ENCODE measurements around the gene RAB6B. TPM values are rescaled to one million over a fixed set of nuclear protein-coding genes. Genes with fewer than 3 reads are reported as not detected.

The RAB6B gene
- polyA plus RNA-seq, 1 donor from 2014 or later, result 57.5 TPM

- no peaks in the 10 kb centered on the region for H4K20me1 ChIP-seq (ENCODE audit: insufficient read depth)
- no peaks in the 10 kb centered on the region for H3K9me3 ChIP-seq (ENCODE audit: low read length)
- no peak overlapping the region for H3K27ac ChIP-seq (ENCODE audit: low read length)
- H3F3A ChIP-seq (ENCODE audit: insufficient read depth, low read length, poor library complexity, severe bottlenecking), result no peaks in the 10 kb centered on the region
- no peaks in the 10 kb centered on the region for H3K79me2 ChIP-seq (replicated peaks; ENCODE audit: insufficient read depth, low read length)
- H3K9me2 ChIP-seq (ENCODE audit: insufficient read depth, low read length), result no peaks in the 10 kb centered on the region
- no peak overlapping the region for H3K4me3 ChIP-seq (ENCODE audit: low read length)
- TF ChIP-seq RAD21 (conservative IDR thresholded peaks at IDR 0.05), result no peak
- no peak for TF ChIP-seq MXI1 (conservative IDR thresholded peaks at IDR 0.05; ENCODE audit: poor library complexity, severe bottlenecking)
- no peak for TF ChIP-seq EP300 (conservative IDR thresholded peaks at IDR 0.05; ENCODE audit: poor library complexity, severe bottlenecking)
- H3K4me2 ChIP-seq (ENCODE audit: low read length), result no peak overlapping the region
- no peak overlapping the region for H3K9ac ChIP-seq (ENCODE audit: low read length)
- no peaks in the 10 kb centered on the region for H3K27me3 ChIP-seq (ENCODE audit: insufficient read depth, low read depth, low read length)
- no peaks in the 10 kb centered on the region for H3K36me3 ChIP-seq (ENCODE audit: insufficient read depth, low read length)
- H2AFZ ChIP-seq (ENCODE audit: low read depth, low read length), result no peak overlapping the region
Observed at GRCh38 chr3:133838916-133839800, 56.5 kb downstream of the RAB6B start.

GRCh38 chr3:133838296-133838789, 57.3 kb downstream of the RAB6B start:
- no peaks in the 10 kb centered on the region for H3K9me2 ChIP-seq (ENCODE audit: insufficient read depth, low read length)
- no peaks in the 10 kb centered on the region for H3K27me3 ChIP-seq (ENCODE audit: insufficient read depth, low read depth, low read length)
- H3K4me2 ChIP-seq (ENCODE audit: low read length), result no peak overlapping the region
- H3K27ac ChIP-seq (ENCODE audit: low read length), result no peak overlapping the region
- no peaks in the 10 kb centered on the region for H3F3A ChIP-seq (ENCODE audit: insufficient read depth, low read length, poor library complexity, severe bottlenecking)
- H3K36me3 ChIP-seq (ENCODE audit: insufficient read depth, low read length), result no peaks in the 10 kb centered on the region
- H2AFZ ChIP-seq (ENCODE audit: low read depth, low read length), result no peak overlapping the region
- no peaks in the 10 kb centered on the region for H3K9me3 ChIP-seq (ENCODE audit: low read length)
- no peak overlapping the region for H3K9ac ChIP-seq (ENCODE audit: low read length)
- TF ChIP-seq POLR2AphosphoS5 (IDR thresholded peaks at IDR 0.05), result no peak
- no peak for TF ChIP-seq RAD21 (conservative IDR thresholded peaks at IDR 0.05)
- TF ChIP-seq CTCF (IDR thresholded peaks at IDR 0.05; ENCODE audit: poor library complexity, severe bottlenecking), result no peak
- no peak for TF ChIP-seq TAF1 (IDR thresholded peaks at IDR 0.05; ENCODE audit: low read depth)
- TF ChIP-seq SMC3 (conservative IDR thresholded peaks at IDR 0.05; ENCODE audit: poor library complexity), result no peak
- no peak for TF ChIP-seq EZH2 (IDR thresholded peaks at IDR 0.05; ENCODE audit: borderline replicate concordance, insufficient read depth, low read length, poor library complexity, severe bottlenecking)
- no peak for TF ChIP-seq MXI1 (conservative IDR thresholded peaks at IDR 0.05; ENCODE audit: poor library complexity, severe bottlenecking)
- no peak for TF ChIP-seq REST (IDR thresholded peaks at IDR 0.05; ENCODE audit: borderline replicate concordance)
- TF ChIP-seq EP300 (conservative IDR thresholded peaks at IDR 0.05; ENCODE audit: poor library complexity, severe bottlenecking), result no peak
- no peaks in the 10 kb centered on the region for H3K79me2 ChIP-seq (replicated peaks; ENCODE audit: insufficient read depth, low read length)
- no peaks in the 10 kb centered on the region for H4K20me1 ChIP-seq (ENCODE audit: insufficient read depth)
- H3K4me3 ChIP-seq (ENCODE audit: low read length), result no peak overlapping the region
